Activated naive CD4-positive, alpha-beta T cell treated with anti-CD3 and anti-CD28 coated beads, Interleukin-2, amount 50 U/mL, for 24 hours (primary cell): ENCODE measurements around the gene PLEKHA6.

Experiments
- H3K27ac Mint-ChIP-seq: one replicate; pipeline ENCODE4 v1.8.0; 2021; ENCODE audit warnings: mild to moderate bottlenecking, mixed read lengths
- H3K27me3 Mint-ChIP-seq: one replicate; pipeline ENCODE4 v1.8.0; 2021; ENCODE audit warnings: mixed read lengths
- H3K36me3 Mint-ChIP-seq: one replicate; pipeline ENCODE4 v1.8.0; 2021; ENCODE audit warnings: mixed read lengths
- H3K4me1 Mint-ChIP-seq: one replicate; pipeline ENCODE4 v1.8.0; 2021; ENCODE audit warnings: mixed read lengths
- H3K4me3 Mint-ChIP-seq: one replicate; pipeline ENCODE4 v1.8.0; 2021; ENCODE audit warnings: mild to moderate bottlenecking, mixed read lengths
- H3K9me3 Mint-ChIP-seq: one replicate; pipeline ENCODE4 v1.8.0; 2021; ENCODE audit warnings: mixed read lengths

Gene PLEKHA6

GRCh38 chr1:204227351-204227750, 132.4 kb downstream of the PLEKHA6 start:
- Mint-ChIP-seq H3K36me3 (peaks cover 2% of the 10 kb centered on the region), H3K9me3 (no peaks in the 10 kb centered on the region), H3K27ac (no peak overlapping the region), H3K4me3 (no peak overlapping the region), H3K4me1 (no peaks in the 10 kb centered on the region), H3K27me3 (no peaks in the 10 kb centered on the region)

- Mint-ChIP-seq H3K36me3 (no peaks in the 10 kb centered on the region), H3K4me1 (no peaks in the 10 kb centered on the region), H3K9me3 (no peaks in the 10 kb centered on the region), H3K4me3 (no peak overlapping the region), H3K27ac (no peak overlapping the region), H3K27me3 (no peaks in the 10 kb centered on the region)
These were observed 133.6 kb downstream of the PLEKHA6 start for GRCh38 chr1:204225841-204226735.

- H3K9me3 Mint-ChIP-seq, result no peaks in the 10 kb centered on the region
- H3K4me1 Mint-ChIP-seq, result no peaks in the 10 kb centered on the region
- H3K27me3 Mint-ChIP-seq, result no peaks in the 10 kb centered on the region
- no peak overlapping the region for H3K27ac Mint-ChIP-seq
- H3K4me3 Mint-ChIP-seq, result no peak overlapping the region
- H3K36me3 Mint-ChIP-seq, result no peaks in the 10 kb centered on the region
These were observed 135.1 kb downstream of the PLEKHA6 start for GRCh38 chr1:204224655-204225054.

- no peak overlapping the region for H3K27ac Mint-ChIP-seq
- peaks cover 4% of the 10 kb centered on the region for H3K4me1 Mint-ChIP-seq
- H3K4me3 Mint-ChIP-seq, result no peak overlapping the region
- H3K36me3 Mint-ChIP-seq, result no peaks in the 10 kb centered on the region
- H3K9me3 Mint-ChIP-seq, result no peaks in the 10 kb centered on the region
- no peaks in the 10 kb centered on the region for H3K27me3 Mint-ChIP-seq
These were observed 136.4 kb downstream of the PLEKHA6 start for GRCh38 chr1:204223129-204223860.

GRCh38 chr1:204222764-204223055, 137.0 kb downstream of the PLEKHA6 start:
- no peak overlapping the region for H3K4me3 Mint-ChIP-seq
- H3K9me3 Mint-ChIP-seq, result no peaks in the 10 kb centered on the region
- no peaks in the 10 kb centered on the region for H3K27me3 Mint-ChIP-seq
- H3K36me3 Mint-ChIP-seq, result no peaks in the 10 kb centered on the region
- H3K4me1 Mint-ChIP-seq, result peaks cover 4% of the 10 kb centered on the region
- H3K27ac Mint-ChIP-seq, result no peak overlapping the region

- H3K27ac Mint-ChIP-seq, result no peak overlapping the region
- H3K9me3 Mint-ChIP-seq, result no peaks in the 10 kb centered on the region
- no peaks in the 10 kb centered on the region for H3K27me3 Mint-ChIP-seq
- no peaks in the 10 kb centered on the region for H3K36me3 Mint-ChIP-seq
- H3K4me3 Mint-ChIP-seq, result no peak overlapping the region
- H3K4me1 Mint-ChIP-seq, result peaks cover 4% of the 10 kb centered on the region
These were observed 137.5 kb downstream of the PLEKHA6 start for GRCh38 chr1:204222006-204222763.

- Mint-ChIP-seq H3K36me3 (no peaks in the 10 kb centered on the region), H3K9me3 (no peaks in the 10 kb centered on the region), H3K4me3 (no peak overlapping the region), H3K27ac (no peak overlapping the region), H3K4me1 (peaks cover 4% of the 10 kb centered on the region), H3K27me3 (no peaks in the 10 kb centered on the region)
These were observed 138.5 kb downstream of the PLEKHA6 start for GRCh38 chr1:204221271-204221670.

- Mint-ChIP-seq H3K27ac (no peak overlapping the region), H3K9me3 (no peaks in the 10 kb centered on the region), H3K4me1 (peaks cover 4% of the 10 kb centered on the region), H3K36me3 (no peaks in the 10 kb centered on the region), H3K27me3 (no peaks in the 10 kb centered on the region), H3K4me3 (no peak overlapping the region)
These were observed 139.6 kb downstream of the PLEKHA6 start for GRCh38 chr1:204219971-204220616.

- Mint-ChIP-seq H3K36me3 (no peaks in the 10 kb centered on the region), H3K4me3 (no peak overlapping the region), H3K4me1 (peaks cover 9% of the 10 kb centered on the region), H3K27ac (no peak overlapping the region), H3K9me3 (no peaks in the 10 kb centered on the region), H3K27me3 (no peaks in the 10 kb centered on the region)
These were observed 141.2 kb downstream of the PLEKHA6 start for GRCh38 chr1:204218552-204218951.

- Mint-ChIP-seq H3K27ac (no peak overlapping the region), H3K9me3 (no peaks in the 10 kb centered on the region)
These were observed 142.1 kb downstream of the PLEKHA6 start for GRCh38 chr1:204217648-204218000.

GRCh38 chr1:204216880-204217647, 142.7 kb downstream of the PLEKHA6 start:
- H3K36me3 Mint-ChIP-seq, result no peaks in the 10 kb centered on the region
- peaks cover 9% of the 10 kb centered on the region for H3K4me1 Mint-ChIP-seq
- no peak overlapping the region for H3K27ac Mint-ChIP-seq
- H3K4me3 Mint-ChIP-seq, result no peak overlapping the region
- no peaks in the 10 kb centered on the region for H3K27me3 Mint-ChIP-seq
- H3K9me3 Mint-ChIP-seq, result no peaks in the 10 kb centered on the region

More at GRCh38 chr1:204217648-204218000, 142.1 kb downstream of the PLEKHA6 start:
- Mint-ChIP-seq H3K27me3 (no peaks in the 10 kb centered on the region), H3K4me1 (peaks cover 9% of the 10 kb centered on the region), H3K4me3 (no peak overlapping the region), H3K36me3 (no peaks in the 10 kb centered on the region)

GRCh38 chr1:204216236-204216635, 143.5 kb downstream of the PLEKHA6 start:
- no peaks in the 10 kb centered on the region for H3K9me3 Mint-ChIP-seq
- H3K4me1 Mint-ChIP-seq, result peaks cover 9% of the 10 kb centered on the region
- no peak overlapping the region for H3K27ac Mint-ChIP-seq
- no peaks in the 10 kb centered on the region for H3K36me3 Mint-ChIP-seq
- H3K27me3 Mint-ChIP-seq, result no peaks in the 10 kb centered on the region
- no peak overlapping the region for H3K4me3 Mint-ChIP-seq

GRCh38 chr1:204213668-204214662, 145.8 kb downstream of the PLEKHA6 start, which contains the start of gene GOLT1A:
Gene GOLT1A (minus strand): TSS chr1:204213988. CDS start chr1:204213906, 82 bp downstream.
- no peak within 1 kb of the TSS for H3K27ac Mint-ChIP-seq
- H3K36me3 Mint-ChIP-seq, result no peaks in the 10 kb centered on the region
- H3K4me1 Mint-ChIP-seq, result peaks cover 9% of the 10 kb centered on the region
- H3K4me3 Mint-ChIP-seq, result peak within 1 kb of the TSS; percentile 76
- H3K27me3 Mint-ChIP-seq, result peaks cover under 1% of the 10 kb centered on the region
- no peaks in the 10 kb centered on the region for H3K9me3 Mint-ChIP-seq

GRCh38 chr1:204212715-204213114, 147.0 kb downstream of the PLEKHA6 start:
- H3K27me3 Mint-ChIP-seq, result peaks cover 2% of the 10 kb centered on the region
- peaks cover 5% of the 10 kb centered on the region for H3K4me1 Mint-ChIP-seq
- no peaks in the 10 kb centered on the region for H3K9me3 Mint-ChIP-seq
- H3K36me3 Mint-ChIP-seq, result no peaks in the 10 kb centered on the region
- no peak overlapping the region for H3K27ac Mint-ChIP-seq
- H3K4me3 Mint-ChIP-seq, result no peak overlapping the region
